HepG2 (cell line): ENCODE data around the gene CA6. TPM values are rescaled to one million over a fixed set of nuclear protein-coding genes. Genes with fewer than 3 reads are reported as not detected.

Source experiments
- ATF5 ChIP-seq: sonication (generic); formaldehyde crosslinking; IDR thresholded peaks from 2 replicates; pipeline ENCODE4 v1.4.0; 2020; ENCODE audit warnings: mild to moderate bottlenecking, low read depth, missing genetic modification reagents
- DMAP1 ChIP-seq: IDR thresholded peaks from 2 replicates; pipeline ENCODE4 v1.6.1; 2016
- IKZF5 ChIP-seq: IDR thresholded peaks from 2 replicates; pipeline ENCODE4 v1.6.1; 2018; ENCODE audit warnings: missing genetic modification reagents, mild to moderate bottlenecking, missing compliant biosample characterization
- IRF2 ChIP-seq: IDR thresholded peaks from 2 replicates; pipeline ENCODE4 v1.6.1; 2018; ENCODE audit warnings: missing genetic modification reagents, missing compliant biosample characterization
- MAX ChIP-seq: IDR thresholded peaks from 2 replicates; pipeline ENCODE4 v1.6.1; 2012; ENCODE audit warnings: inconsistent platforms
- MEIS1 ChIP-seq: sonication (generic); formaldehyde crosslinking; IDR thresholded peaks from 2 replicates; pipeline ENCODE4 v1.9.0; 2021; ENCODE audit warnings: mild to moderate bottlenecking, missing genetic modification reagents, moderate library complexity, borderline replicate concordance
- MNT ChIP-seq: fragments of 450-650 bp; IDR thresholded peaks from 2 replicates; pipeline ENCODE4 v1.6.1; 2016
- MXD3 ChIP-seq: IDR thresholded peaks from 2 replicates; pipeline ENCODE4 v1.6.1; 2016; ENCODE audit warnings: mild to moderate bottlenecking, missing biosample characterization, missing genetic modification reagents
- NAIF1 ChIP-seq: sonication (generic); formaldehyde crosslinking; IDR thresholded peaks from 2 replicates; pipeline ENCODE4 v1.5.0; 2020; ENCODE audit warnings: mild to moderate bottlenecking, missing genetic modification reagents, borderline replicate concordance
- POGZ ChIP-seq: sonication (generic); formaldehyde crosslinking; IDR thresholded peaks from 2 replicates; pipeline ENCODE4 v1.4.0; 2020; ENCODE audit warnings: mild to moderate bottlenecking, missing genetic modification reagents
- SOX13 ChIP-seq, 3 experiments: fragments of 450-650 bp in 1 of 3; sonication (generic) in 1 of 3; formaldehyde crosslinking in 1 of 3; IDR thresholded peaks in 2 of 3; conservative IDR thresholded peaks in 1 of 3; 2 replicates each; pipeline versions ENCODE4 v1.5.0 to v1.6.1; 2016 to 2020; ENCODE audit warnings: antibody characterized with exemption in 1 of 3, mild to moderate bottlenecking in 1 of 3, missing compliant biosample characterization in 1 of 3, missing genetic modification reagents in 1 of 3, moderate library complexity in 1 of 3
- TIGD3 ChIP-seq: sonication (generic); formaldehyde crosslinking; IDR thresholded peaks from 2 replicates; pipeline ENCODE4 v1.5.1; 2020; ENCODE audit warnings: mild to moderate bottlenecking, missing genetic modification reagents, borderline replicate concordance
- ZBTB44 ChIP-seq: sonication (generic); formaldehyde crosslinking; IDR thresholded peaks from 2 replicates; pipeline ENCODE4 v1.4.0; 2020; ENCODE audit warnings: missing genetic modification reagents
- ZFP1 ChIP-seq: IDR thresholded peaks from 2 replicates; pipeline ENCODE4 v1.6.1; 2016
- ZFP90 ChIP-seq: sonication (generic); formaldehyde crosslinking; IDR thresholded peaks from 2 replicates; pipeline ENCODE4 v1.8.0; 2022; ENCODE audit warnings: missing genetic modification reagents, mild to moderate bottlenecking, inconsistent platforms, borderline replicate concordance
- ZGPAT ChIP-seq: IDR thresholded peaks from 2 replicates; pipeline ENCODE4 v1.6.1; 2016; ENCODE audit warnings: mild to moderate bottlenecking
- ZNF770 ChIP-seq: sonication (generic); formaldehyde crosslinking; IDR thresholded peaks from 2 replicates; pipeline ENCODE4 v1.5.0; 2020; ENCODE audit warnings: mild to moderate bottlenecking, missing genetic modification reagents
- ZNF777 ChIP-seq: sonication (generic); formaldehyde crosslinking; IDR thresholded peaks from 2 replicates; pipeline ENCODE4 v1.4.0; 2020; ENCODE audit warnings: missing genetic modification reagents
- polyA plus RNA-seq, 8 experiments: library from polyadenylated mRNA; depleted of rRNA in 3 of 8; stranded (reverse) in 7 of 8; unstranded in 1 of 8; fragments of >200 nt; fragmentation: Illumina TruSeq in 4 of 8; extraction: Trizol in 4 of 8; gene quantifications; 2 replicates each; pipeline versions ENCODE4 v1.2.1 to v1.2.3, GENCODE V29; 2011 to 2016; ENCODE audit warnings: low read depth in 4 of 8, missing spikeins in 1 of 8, mixed read lengths in 1 of 8; ENCODE audit not compliant: insufficient read depth in 1 of 8
- total RNA-seq, 5 experiments: library from RNA; depleted of rRNA; stranded (reverse); fragments of >200 nt; fragmentation: Illumina TruSeq; extraction: Trizol; gene quantifications; 2 replicates each; pipeline ENCODE4 v1.2.3, GENCODE V29; 2016; ENCODE audit warnings: low read depth in 1 of 5

Gene CA6
- total and polyA plus RNA-seq, 2 of the 13 experiments (the other 11 are each of a cell fraction or from before 2014, with no cell fraction given), result not detected

- TF ChIP-seq NAIF1 (CRISPR knock-in tag) (0 out of 2 replicates have a peak, but pooled peaks have one; percentile 29), MEIS1 (CRISPR knock-in tag) (no peak), ZBTB44 (CRISPR knock-in tag) (no peak), IRF2 (CRISPR knock-in tag) (0 out of 2 replicates have a peak, but pooled peaks have one; percentile 27), MXD3 (CRISPR knock-in tag) (peak; percentile 57; the same call in 1 of the 2 replicates), MAX (peak; percentile 93), IKZF5 (CRISPR knock-in tag) (0 out of 2 replicates have a peak, but pooled peaks have one; percentile 49), TIGD3 (CRISPR knock-in tag) (no peak), MNT (peak; percentile 78), POGZ (CRISPR knock-in tag) (no peak), ZNF770 (CRISPR knock-in tag) (peak; percentile 71; the same call in 1 of the 2 replicates), ZFP90 (CRISPR knock-in tag) (no peak), SOX13 (IDR thresholded peaks at IDR 0.05) (no peak), SOX13 (CRISPR knock-in tag; conservative IDR thresholded peaks at IDR 0.05 in 1 of 2, IDR thresholded peaks at IDR 0.05 in 1 of 2) (peak in 1 of 2 experiments; percentile 11; a peak in 1 of 4 replicates), ZFP1 (CRISPR knock-in tag) (no peak), ZGPAT (CRISPR knock-in tag) (0 out of 2 replicates have a peak, but pooled peaks have one; percentile 36), ZNF777 (no peak), ATF5 (CRISPR knock-in tag) (no peak), DMAP1 (CRISPR knock-in tag) (no peak)
Measured at GRCh38 chr1:8910914-8911313, 34.8 kb upstream of the CA6 start (continued).
